GM12801 (cell line): ENCODE measurements around the gene AGBL4.

Source experiments
- CTCF ChIP-seq: IDR thresholded peaks from one replicate; pipeline ENCODE4 v1.5.1; 2011; ENCODE audit warnings: control low read depth; ENCODE audit not compliant: insufficient read length; ENCODE audit errors: extremely low read depth

The AGBL4 gene

GRCh38 chr1:48977273-48977672 is 1046.5 kb downstream of the AGBL4 start:
- no peak for TF ChIP-seq CTCF

DNA sequence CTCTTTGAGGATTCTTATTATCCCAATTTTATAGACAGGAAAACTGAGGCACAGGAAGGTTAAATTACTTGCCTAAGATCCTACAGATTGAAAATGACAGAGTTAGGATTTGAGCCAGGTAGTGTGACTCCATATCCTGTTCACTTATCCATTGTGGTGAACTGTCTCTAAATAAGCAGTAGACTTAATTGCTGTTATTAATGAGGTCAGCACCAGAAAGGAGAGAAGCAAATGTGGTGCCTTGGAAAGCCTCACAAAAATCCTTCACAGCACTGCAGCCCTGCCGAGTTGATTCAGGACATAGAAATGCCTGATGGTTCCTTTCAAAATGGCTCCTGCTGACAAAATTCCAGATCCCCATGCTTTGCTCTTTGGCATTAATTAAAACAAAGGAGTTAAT is 1053.8 kb downstream of the AGBL4 start:
- TF ChIP-seq CTCF: no peak

DNA sequence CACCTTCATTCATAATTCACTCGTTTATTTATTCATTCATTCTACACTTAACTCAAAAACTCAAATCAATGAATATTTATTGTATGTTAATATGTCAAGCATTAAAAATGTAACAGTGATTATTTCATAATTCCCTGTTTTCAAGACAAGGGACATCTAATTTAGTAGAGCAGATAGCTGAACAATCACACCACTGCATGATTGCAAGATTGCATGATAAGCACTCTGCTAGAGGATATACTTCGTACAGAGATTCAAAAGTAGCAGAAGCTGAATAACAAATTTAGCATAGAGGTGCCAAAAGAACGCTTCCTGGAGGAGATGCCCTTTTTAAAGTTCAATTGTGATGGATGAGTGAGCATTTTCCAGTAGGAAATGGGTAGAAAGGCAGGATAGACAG is 1056.4 kb downstream of the AGBL4 start:
- TF ChIP-seq CTCF: no peak

- TF ChIP-seq CTCF: no peak
Observed at GRCh38 chr1:48966583-48966982, 1057.2 kb downstream of the AGBL4 start.

GRCh38 chr1:48960320-48960719 is 1063.4 kb downstream of the AGBL4 start:
- no peak for TF ChIP-seq CTCF

GRCh38 chr1:48955774-48956173 is 1068.0 kb downstream of the AGBL4 start:
- no peak for TF ChIP-seq CTCF

DNA sequence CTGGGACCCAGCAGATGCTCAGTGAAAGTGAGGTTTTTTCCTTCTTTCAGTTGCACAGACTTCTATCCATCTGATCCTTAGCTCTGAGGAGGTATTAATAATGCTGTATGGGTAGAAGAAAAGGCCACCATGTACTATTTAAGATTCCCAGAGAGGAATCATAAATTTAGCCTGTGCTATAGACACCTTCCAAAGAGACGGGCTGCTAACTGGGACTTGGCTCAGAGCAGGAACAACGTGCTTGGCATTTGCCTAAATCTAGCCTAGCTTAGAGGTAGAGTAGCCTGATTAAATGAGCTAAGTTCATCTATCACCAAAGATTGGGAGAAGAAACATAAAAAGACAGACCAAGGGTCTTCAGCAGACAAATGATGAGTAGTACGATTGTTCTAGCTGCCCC is 1070.1 kb downstream of the AGBL4 start:
- no peak for TF ChIP-seq CTCF

GRCh38 chr1:48948562-48948961 is 1075.2 kb downstream of the AGBL4 start:
- TF ChIP-seq CTCF: no peak
